GM18907 (cell line): ENCODE data around the gene NDUFAF3.

Experiments used
- ATAC-seq: cut with Tn5 transposase; IDR thresholded peaks from one replicate; pipeline ENCODE4 v1.9.1; 2021; ENCODE audit warnings: mild to moderate bottlenecking, moderate library complexity; ENCODE audit not compliant: unreplicated experiment

The NDUFAF3 gene, protein sequence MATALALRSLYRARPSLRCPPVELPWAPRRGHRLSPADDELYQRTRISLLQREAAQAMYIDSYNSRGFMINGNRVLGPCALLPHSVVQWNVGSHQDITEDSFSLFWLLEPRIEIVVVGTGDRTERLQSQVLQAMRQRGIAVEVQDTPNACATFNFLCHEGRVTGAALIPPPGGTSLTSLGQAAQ

DNA sequence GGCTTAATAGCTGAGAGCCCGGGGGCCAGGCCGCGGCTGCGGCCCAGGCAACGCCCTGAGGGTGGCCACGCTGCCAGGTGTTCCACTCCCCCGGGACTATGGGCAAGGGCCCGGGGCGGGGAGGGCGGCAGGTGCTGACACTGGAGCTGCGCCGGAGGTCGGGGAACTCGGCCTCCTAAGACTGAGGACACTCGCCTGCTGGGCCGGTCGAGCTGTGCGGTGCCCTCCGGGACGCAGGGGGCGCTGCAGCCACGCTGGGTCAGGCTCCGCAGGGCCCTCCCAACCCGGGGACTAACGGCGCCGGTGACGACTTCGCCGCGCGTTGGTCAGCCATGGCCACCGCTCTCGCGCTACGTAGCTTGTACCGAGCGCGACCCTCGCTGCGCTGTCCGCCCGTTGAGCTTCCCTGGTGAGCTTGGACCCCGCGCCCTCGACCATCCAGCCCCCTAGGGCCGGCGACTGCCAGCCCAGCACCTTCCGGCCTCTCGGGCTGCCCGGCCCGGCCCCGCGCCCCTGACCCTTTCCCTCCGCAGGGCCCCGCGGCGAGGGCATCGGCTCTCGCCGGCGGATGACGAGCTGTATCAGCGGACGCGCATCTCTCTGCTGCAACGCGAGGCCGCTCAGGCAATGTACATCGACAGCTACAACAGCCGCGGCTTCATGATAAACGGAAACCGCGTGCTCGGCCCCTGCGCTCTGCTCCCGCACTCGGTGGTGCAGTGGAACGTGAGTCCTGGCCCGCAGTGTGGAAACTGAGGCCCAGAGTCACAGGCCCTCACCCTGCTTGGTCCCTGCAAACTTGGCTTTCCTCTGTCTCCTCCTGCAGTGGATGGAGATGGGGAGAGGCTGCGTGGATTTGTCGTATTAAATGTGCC, at the start of gene NDUFAF3:
NDUFAF3 (plus strand) TSS at position 309 of the 875 bp plus-strand sequence; CDS start at position 333, 24 bp downstream.
- peak; percentile 50 for ATAC-seq

DNA sequence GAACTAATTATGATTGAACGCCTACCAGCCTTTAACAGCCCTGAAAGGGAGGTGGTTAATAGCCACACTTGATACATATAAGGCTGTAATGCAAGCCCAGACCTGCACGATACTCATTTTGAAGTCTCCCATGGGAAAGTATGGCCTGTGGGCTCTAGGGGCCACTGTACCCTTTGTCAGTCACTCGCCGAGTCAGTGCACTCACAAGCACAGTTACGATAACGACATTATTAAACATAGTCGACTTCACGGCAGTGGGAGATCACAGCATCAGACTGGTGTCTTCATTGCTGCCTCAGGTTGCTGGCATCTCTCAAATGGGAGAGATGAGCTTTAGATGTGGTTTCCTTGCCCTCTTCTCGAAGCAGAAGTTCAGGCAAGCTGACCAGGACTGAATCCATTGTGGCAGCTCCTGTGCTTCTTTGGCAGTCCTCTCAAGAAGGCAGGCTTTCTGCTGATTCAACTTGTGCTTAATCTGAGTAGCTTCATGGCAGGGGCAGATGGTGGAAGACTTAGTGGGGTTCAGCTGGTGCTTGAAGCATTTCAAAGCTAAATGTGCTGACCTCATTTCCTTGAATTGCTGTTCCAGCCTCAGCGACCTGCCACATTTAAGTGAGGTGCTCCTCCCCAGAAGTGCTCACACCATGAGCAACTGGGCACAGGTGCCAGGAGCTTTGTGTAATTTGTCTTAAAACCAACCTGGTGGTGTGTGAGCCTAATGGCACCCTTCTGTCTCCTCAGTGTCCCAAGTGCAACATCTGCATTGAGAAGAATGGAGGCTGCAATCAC, 47.7 kb upstream of the NDUFAF3 start:
- no peak for ATAC-seq

DNA sequence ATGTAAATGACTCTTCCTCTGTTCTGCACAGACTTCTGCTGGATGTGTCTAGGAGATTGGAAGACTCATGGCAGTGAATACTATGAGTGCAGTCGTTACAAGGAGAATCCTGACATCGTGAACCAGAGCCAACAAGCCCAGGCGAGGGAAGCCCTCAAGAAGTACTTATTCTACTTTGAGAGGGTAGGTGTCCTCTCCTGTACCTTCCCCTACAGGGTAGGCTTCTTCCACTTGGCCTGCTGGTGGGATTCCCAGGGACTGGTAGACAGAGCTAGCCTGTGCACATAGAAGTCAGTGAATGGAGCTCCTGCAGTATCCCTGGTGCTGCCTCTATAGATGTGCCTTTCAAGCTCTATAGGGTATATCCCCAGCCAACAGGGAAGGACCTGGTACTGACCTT, 42.5 kb upstream of the NDUFAF3 start:
- ATAC-seq: no peak

DNA sequence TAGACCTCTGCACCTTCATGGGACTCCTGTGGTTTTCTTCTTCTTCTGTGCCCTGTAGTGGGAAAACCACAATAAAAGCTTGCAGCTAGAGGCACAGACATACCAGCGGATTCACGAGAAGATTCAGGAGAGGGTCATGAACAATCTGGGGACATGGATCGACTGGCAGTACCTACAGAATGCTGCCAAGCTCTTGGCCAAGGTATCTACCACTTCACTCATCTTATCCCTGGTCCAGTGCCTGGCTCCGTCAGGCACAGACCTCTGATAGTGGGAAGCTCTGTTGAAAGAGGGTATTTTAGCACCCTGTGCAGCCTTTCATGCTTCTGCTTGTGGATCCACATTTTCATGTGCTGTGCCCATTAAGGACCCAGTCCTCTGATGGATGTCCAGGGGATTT, 41.6 kb upstream of the NDUFAF3 start:
- ATAC-seq: no peak

DNA sequence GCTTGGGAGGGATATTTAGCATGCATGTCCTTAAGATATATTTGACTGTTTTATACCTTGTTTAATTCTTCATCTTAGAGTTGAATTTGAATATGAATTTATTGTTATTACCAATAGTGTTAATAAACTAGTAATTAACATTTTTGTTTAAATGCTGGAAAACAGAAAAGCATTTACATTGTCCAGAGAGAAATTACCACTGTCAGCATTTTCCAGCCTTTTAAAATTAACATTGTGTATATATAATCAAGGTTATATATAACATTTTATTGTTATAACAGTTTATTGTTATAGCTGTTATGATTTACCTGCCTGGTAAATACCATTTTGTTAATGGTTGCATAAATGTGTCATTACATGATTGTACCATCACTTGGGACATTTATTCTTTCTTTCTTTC, 39.9 kb upstream of the NDUFAF3 start:
- ATAC-seq: no peak

DNA sequence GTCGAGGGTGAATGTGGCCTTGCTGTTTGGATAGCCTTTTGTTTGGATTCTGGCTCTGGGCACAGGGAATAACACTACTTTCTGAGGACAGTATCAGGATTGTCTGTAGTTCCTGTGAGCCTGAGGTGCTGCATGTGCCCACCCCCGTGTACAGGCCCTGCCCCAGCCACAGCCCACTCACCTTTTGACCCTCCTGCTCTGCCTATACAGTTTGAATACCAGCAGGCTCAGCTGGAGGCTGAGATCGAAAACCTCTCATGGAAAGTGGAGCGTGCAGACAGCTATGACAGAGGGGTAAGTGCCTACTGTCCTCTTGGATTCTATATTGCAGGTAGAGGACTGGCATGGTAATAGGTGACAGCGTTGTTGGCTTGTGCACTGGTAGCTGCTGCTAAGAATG, 39.2 kb upstream of the NDUFAF3 start:
- no peak for ATAC-seq

DNA sequence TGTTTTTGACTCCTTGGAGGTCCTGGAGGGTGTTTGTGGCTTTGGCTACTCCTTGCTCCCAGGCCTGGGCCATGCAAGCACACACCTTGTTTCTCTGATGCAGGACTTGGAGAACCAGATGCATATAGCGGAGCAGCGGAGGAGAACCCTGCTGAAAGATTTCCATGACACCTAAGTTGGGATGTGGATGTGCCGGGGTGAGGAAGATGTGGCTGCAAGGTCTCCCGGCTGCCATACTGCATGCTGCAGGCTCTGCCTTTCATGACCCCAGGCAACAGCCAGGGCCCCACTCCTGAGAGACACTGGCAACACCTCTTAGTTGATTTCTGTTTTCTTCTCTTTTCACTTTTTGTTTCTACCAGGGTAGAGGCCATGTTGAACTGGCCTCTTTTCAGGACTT, 38.8 kb upstream of the NDUFAF3 start:
- ATAC-seq: no peak

DNA sequence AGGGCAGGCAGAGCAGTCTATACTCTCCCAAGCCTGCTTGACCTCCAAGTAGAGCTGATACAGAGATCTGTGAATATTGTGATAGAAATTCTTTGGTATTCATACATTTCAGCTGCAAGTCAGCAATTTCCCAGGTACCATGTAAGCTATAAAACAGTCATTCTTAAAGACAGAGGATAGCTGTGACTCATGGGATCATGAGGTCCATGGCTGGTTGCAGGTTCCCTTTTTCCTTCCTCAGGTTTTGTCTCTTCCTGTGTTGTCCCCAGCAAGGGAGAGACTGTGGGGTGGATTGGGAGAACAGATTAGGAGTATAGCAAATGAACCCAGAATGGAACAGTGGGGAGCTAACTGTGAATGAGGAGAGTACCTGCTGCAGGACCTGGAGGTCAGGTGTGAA, 37.3 kb upstream of the NDUFAF3 start:
- ATAC-seq: no peak

DNA sequence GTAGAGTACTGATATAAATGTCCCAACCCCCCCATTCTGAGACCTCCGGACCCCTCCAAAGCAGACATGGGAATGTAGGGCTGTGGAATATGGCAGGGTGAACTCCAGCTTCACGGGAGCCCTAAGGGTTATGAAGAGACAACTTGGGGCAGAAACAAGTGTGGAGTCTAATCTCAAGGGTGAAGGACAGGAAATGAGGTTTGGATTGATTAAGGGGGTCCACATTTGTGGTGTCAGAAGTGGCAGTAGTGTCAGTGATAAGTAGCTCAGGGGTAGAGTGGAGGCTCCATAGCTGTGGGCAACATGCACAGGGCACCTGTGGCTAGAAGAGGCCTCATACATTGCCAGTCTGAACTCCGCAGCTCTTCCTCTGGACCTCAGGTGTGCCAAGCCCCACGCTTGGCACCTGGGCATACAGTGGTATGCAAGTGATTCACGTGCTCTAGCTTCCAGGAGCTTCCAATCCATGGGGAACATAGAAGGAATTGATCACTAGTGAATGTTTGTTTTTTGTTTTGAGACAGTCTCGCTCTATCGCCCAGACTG, 36.0 kb upstream of the NDUFAF3 start:
- no peak for ATAC-seq

DNA sequence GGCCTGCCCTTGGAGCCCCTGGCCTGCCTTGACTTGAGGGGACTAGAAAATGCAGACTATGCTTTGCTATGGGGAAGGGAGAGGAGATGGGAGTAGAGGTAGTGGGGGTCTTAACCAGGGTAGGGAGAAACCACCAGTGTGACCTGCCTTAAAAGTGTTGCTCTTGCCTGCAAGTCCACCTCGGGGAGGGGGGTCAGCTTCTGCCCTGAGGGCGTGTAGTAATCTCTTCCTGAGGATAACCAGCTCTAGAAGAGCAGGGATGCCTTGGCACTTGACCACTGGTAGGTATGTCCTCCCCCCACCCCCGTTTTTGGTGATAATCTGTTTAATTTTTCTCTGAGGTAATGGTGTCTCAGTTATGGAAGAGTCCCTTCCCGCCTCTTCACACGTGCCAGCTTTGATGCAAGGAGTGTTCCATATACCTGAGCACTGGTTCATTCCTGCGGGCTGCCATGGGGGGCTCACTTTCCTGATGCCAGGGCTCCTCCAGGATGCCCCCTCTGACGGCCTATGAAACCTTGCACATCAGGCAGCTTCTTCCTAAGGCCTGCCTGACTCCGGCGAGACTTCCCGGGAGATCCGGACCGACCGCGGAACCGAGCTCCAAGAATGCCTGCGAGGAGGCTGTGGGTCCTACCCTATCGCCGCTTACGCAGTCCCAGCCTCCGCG, 32.7 kb upstream of the NDUFAF3 start:
- peak; percentile 1 for ATAC-seq

DNA sequence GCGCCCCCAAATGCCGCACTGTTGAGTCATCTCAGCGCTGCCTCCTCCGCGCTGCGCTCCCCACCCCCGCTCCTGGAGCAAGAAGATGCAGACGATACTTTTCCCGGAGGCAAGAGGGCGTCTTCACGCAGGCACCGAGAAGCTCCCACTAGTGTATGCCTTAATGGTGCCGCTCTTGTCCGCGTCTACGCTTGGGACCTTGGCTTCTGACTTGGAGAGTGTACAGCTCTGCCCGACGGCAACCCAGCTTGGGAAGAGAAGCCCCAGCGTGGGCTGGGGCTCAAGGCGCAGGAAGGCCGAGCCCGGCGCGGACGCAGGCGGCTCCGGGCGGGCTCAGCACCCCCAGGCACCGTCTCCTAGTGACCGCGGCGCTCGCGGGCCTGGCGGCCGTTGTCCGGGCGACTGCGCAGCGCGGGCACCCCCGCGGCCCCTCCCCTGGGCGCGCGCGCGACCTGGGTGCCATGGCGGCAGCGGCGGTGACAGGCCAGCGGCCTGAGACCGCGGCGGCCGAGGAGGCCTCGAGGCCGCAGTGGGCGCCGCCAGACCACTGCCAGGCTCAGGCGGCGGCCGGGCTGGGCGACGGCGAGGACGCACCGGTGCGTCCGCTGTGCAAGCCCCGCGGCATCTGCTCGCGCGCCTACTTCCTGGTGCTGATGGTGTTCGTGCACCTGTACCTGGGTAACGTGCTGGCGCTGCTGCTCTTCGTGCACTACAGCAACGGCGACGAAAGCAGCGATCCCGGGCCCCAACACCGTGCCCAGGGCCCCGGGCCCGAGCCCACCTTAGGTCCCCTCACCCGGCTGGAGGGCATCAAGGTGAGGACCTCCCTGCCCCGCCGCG, 31.9 kb upstream of the NDUFAF3 start, which contains the start of gene P4HTM:
P4HTM (plus strand) TSS at position 446 of the 840 bp plus-strand sequence; CDS start at position 462, 16 bp downstream.
- peak; percentile 51 for ATAC-seq

DNA sequence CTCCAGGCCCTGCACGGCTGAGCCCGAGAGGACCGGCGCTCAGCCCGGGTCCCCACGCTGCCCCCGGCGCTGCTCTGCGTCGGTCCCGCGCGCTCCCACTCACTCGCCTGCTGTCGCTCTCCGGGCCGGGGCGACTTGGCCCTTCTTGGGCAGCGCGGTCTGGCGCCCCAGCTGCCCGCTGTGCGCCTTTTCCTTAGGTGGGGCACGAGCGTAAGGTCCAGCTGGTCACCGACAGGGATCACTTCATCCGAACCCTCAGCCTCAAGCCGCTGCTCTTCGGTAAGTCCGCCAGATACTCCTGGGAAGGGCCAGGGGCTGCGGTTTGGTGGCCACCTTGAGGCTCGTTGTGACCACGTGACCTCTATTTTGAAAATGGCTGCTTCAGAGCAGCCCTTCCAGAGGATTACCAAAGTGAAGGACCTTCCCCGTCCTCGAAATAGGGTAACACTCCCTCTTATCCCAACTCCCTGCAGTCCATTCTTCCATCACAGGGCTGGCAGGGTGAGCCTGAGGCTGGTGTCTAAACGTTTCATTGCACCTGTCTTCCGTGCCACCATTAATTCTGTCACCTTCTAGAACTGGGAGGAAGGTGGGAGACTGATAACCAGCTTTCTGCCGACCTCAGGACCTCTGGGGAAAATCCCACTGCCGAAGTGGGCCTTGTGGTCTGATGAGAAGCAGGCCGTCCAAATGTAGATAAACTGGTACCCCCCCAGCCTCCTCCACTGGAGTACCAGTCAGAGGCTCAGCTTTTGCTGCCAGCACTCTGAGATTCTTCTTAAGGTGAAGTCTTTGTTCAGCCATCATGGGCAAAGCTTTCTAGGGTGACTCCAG, 31.1 kb upstream of the NDUFAF3 start:
- ATAC-seq: peak; percentile 20

DNA sequence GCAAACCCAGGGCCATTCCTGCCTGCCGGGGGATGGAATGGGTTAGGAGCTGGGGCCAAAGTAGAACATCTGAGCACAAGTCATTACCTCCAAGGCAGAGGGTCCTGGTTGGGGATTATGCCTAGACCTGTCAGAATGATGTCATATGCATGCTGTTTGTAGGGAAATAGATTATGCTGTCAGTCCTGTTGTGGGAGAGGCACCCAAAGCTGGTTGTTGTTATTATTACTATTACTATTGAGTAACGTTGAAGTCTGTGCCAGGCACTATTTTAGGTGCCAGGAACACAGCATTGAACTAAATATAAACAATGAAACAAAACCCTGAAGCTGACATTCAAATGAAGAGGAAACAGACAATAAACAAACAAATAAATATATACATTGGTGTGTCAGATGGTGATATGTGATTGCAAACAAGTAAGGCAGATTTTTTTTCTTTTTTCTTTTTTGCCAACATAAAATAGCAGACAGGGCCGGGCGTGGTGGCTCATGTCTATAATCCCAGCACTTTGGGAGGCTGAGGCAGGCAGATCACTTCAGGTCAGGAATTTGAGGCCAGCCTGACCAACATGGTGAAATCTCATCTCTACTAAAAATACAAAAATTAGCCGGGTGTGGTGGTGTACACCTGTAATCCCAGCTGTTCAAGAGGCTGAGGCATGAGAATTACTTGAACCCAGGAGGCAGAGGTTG, 29.9 kb upstream of the NDUFAF3 start:
- no peak for ATAC-seq

DNA sequence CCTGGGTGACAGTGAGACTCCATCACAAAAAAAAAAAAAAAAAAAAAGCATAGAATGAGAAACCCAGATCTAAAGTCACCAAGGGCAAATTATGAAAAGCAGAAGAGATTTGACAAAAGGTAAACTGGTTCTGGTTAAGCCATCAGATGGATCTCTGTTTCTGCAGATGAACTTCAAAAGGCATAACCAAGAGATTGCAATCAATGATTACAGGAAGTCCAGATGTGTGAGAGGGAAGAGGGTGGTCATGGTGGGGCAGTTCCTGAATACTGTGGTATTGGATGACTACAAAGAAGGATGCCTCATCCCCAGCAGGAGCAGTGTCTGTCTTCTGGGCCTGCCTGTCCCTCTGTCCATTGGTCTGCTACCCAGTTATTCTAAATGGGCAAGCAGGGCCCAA, 28.1 kb upstream of the NDUFAF3 start:
- no peak for ATAC-seq

DNA sequence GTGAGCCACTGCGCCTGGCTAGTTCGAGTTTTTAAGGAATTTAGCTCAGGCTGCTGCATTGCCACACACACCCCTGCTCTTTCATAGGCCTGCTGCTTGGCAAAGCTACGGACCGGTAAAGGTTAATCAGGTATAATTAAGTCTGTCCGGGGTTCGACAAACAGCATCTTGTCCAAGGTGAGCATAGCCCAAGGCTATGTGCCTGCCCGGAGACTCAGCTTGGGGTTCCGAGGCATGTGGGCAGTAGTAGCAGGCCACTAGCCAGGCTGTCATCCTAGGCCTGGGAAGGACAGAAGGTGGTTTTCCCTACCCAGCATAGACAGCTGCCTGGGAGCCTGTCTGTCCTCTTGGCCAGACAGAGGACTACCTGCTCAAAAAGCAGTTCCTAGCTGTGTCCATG, 25.3 kb upstream of the NDUFAF3 start:
- no peak for ATAC-seq

DNA sequence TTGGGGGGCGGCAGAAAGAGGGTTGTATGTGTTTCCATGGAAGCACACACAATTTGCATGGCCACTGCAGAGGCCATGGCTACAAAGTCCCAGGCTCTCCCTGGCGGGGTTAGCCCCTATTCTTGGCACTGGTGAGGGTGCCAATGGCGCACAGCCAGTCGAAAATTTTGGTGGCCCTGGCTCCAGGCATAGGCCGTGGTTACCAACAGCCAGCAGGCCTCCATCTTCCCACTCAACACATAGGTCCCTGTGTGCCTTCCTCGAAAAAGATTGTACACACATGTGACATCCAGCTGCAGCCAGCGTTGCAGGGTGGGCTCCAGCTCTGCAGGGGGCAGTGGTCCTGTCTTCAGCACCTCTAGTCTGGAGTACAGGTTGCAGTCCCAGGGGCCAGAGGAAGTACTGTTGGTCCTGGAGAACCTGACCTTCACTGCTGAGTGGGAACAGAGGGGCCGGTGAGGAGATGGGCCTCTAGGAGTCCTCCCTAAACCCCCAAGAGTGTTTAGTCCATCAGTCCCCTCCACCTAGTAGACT, 24.8 kb upstream of the NDUFAF3 start:
- no peak for ATAC-seq

DNA sequence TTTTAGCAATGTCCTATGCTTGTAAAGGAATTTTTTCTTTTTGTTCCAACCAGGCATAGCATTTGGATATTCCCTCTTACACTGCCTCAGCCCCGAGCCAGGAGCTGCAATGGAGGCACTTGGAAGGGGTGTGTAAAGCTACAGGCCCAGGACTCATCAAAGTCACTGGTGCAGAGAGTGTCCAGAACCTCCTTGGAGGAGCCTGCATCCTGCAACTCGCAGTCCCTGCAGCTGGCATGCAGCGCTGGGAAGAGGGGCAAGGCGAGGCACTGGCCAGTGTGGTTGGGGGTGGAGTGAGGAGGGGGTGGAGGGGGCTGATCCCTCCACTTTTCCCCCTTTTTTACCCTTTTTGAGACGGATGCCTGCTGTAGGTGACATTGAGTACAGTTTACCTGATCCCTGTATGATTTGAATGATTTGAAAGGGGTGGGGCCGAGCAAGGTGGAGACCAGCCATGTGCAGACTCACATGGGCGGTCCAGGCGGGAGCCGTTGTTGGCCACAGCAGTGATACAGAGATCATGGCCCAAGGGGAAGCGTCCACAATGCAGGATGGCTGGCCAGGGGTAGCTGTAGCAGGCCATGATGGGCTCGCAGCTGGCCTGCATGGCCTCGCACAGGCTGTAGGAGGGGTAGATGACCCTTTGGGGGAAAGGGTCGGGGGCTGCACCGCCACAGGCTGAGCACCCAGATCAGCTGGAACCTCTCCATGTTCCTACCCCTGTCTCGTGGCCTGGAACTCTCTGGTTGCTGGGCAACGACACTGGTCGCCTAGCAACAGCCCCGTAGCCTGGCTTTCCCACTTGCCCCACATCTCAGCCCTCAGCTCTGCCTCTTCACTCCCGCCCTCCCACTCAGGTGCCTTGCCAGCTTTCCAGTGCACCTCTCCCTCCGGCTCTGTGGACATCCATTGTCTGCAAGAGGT, 23.9 kb upstream of the NDUFAF3 start:
- no peak for ATAC-seq
